A673 (cell line): Measurements from ENCODE around the gene KDF1. TPM values are rescaled to one million over a fixed set of nuclear protein-coding genes. Genes with fewer than 3 reads are reported as not detected.

Experiments used
- BruUV-seq: library from RNA; stranded (reverse); fragments of 400-500 nt; replicated peaks from 2 replicates; lab custom pipeline; 2021; lab: Mats Ljungman, UMichigan
- CTCF ChIA-PET: fragments of 300-600 bp; sonication (Branson Sonifier 250); formaldehyde crosslinking; loops from one replicate; lab custom pipeline; 2022; ENCODE audit warnings: antibody characterized with exemption; lab: Charles Lee
- POLR2A ChIA-PET: fragments of 300-600 bp; sonication (Branson Sonifier 250); formaldehyde crosslinking; loops from one replicate; lab custom pipeline; 2022; ENCODE audit warnings: antibody characterized with exemption; ENCODE audit not compliant: low non-redundant PET; lab: Charles Lee
- DNase-seq: peaks from one replicate; pipeline ENCODE4 v3.0.0-alpha.2; 2015; ENCODE audit warnings: low spot score
- H3K27ac ChIP-seq: fragments of 200-600 bp; sonication (generic); 2 replicates; pipeline ENCODE4 v1.5.1; 2016; ENCODE audit warnings: mixed run types, low read depth, mild to moderate bottlenecking, mixed read lengths, antibody characterized with exemption, low read length; ENCODE audit not compliant: poor library complexity, severe bottlenecking
- H3K27me3 ChIP-seq: fragments of 200-600 bp; sonication (generic); replicated peaks from 2 replicates; pipeline ENCODE4 v1.6.1; 2017; ENCODE audit warnings: mixed run types, low read depth, mild to moderate bottlenecking, mixed read lengths, antibody characterized with exemption, low read length; ENCODE audit not compliant: insufficient read depth, poor library complexity
- H3K36me3 ChIP-seq: fragments of 200-600 bp; sonication (generic); 2 replicates; pipeline ENCODE4 v1.6.1; 2016; ENCODE audit warnings: mixed run types, mild to moderate bottlenecking, mixed read lengths, antibody characterized with exemption, low read length; ENCODE audit not compliant: insufficient read depth, poor library complexity, severe bottlenecking
- H3K4me1 ChIP-seq: fragments of 200-600 bp; sonication (generic); 2 replicates; pipeline ENCODE4 v1.6.1; 2017; ENCODE audit warnings: mixed run types, mild to moderate bottlenecking, mixed read lengths, antibody characterized with exemption, low read length; ENCODE audit not compliant: insufficient read depth, poor library complexity, severe bottlenecking
- H3K4me3 ChIP-seq: fragments of 200-600 bp; sonication (generic); 2 replicates; pipeline ENCODE4 v1.5.1; 2016; ENCODE audit warnings: low read depth, mixed run types, mild to moderate bottlenecking, mixed read lengths, low read length; ENCODE audit not compliant: poor library complexity, severe bottlenecking
- H3K9me3 ChIP-seq: fragments of 200-600 bp; sonication (generic); 2 replicates; pipeline ENCODE4 v1.6.1; 2016; ENCODE audit warnings: mixed run types, low read depth, mild to moderate bottlenecking, mixed read lengths, antibody characterized with exemption, low read length; ENCODE audit not compliant: poor library complexity, severe bottlenecking
- CTCF ChIP-seq: fragments of 300-800, 200-600 bp; sonication (generic); conservative IDR thresholded peaks from 2 replicates; pipeline ENCODE4 v1.5.1; 2017; ENCODE audit warnings: low read depth, mild to moderate bottlenecking, antibody characterized with exemption, low read length, moderate library complexity, mixed read lengths
- EZH2 ChIP-seq: fragments of 200-600 bp; sonication (generic); IDR thresholded peaks from 2 replicates; pipeline ENCODE4 v1.6.1; 2017; ENCODE audit warnings: borderline replicate concordance, low read depth, mild to moderate bottlenecking, mixed read lengths, antibody characterized with exemption, low read length; ENCODE audit not compliant: poor library complexity, severe bottlenecking
- intact Hi-C: fragments of 100-400 bp; cut with micrococcal nuclease; formaldehyde crosslinking; loops from one replicate; pipeline ENCODE4 v1.10.0; 2022; ENCODE audit not compliant: unreplicated experiment
- total RNA-seq: library from RNA; stranded (reverse); gene quantifications from 2 replicates; pipeline ENCODE4 v1.2.3, GENCODE V29; 2021

Gene KDF1
- total RNA-seq, 1 experiment from 2014 or later, result not detected

GRCh38 chr1:26978901-26979300 is 18.6 kb upstream of the KDF1 start:
- no peaks in the 10 kb centered on the region for H3K27me3 ChIP-seq
- H3K9me3 ChIP-seq, result no peaks in the 10 kb centered on the region
- no peaks in the 10 kb centered on the region for H3K4me1 ChIP-seq
- H3K36me3 ChIP-seq, result no peaks in the 10 kb centered on the region
- TF ChIP-seq CTCF, result no peak
- no peak for TF ChIP-seq EZH2
- CTCF ChIA-PET, result no interaction called here
- no peak for DNase-seq
- no TSS peak for BruUV-seq
- H3K4me3 ChIP-seq, result no peak overlapping the region
- POLR2A ChIA-PET, result no interaction called here
- H3K27ac ChIP-seq, result no peak overlapping the region
- intact Hi-C loops, result no loop called here

GRCh38 chr1:26976621-26977510 is 16.6 kb upstream of the KDF1 start:
- BruUV-seq, result no TSS peak
- no peaks in the 10 kb centered on the region for H3K4me1 ChIP-seq
- ChIA-PET POLR2A (no interaction called here), CTCF (no interaction called here)
- H3K9me3 ChIP-seq, result no peaks in the 10 kb centered on the region
- TF ChIP-seq EZH2 (no peak), CTCF (no peak)
- H3K27ac ChIP-seq, result no peak overlapping the region
- no peaks in the 10 kb centered on the region for H3K27me3 ChIP-seq
- DNase-seq, result no peak
- H3K4me3 ChIP-seq, result no peak overlapping the region
- no peaks in the 10 kb centered on the region for H3K36me3 ChIP-seq
- intact Hi-C loops, result no loop called here

- ChIA-PET POLR2A (no interaction called here), CTCF (no interaction called here)
- no TSS peak for BruUV-seq
- TF ChIP-seq EZH2, result no peak
- no peak for TF ChIP-seq CTCF
- Histone ChIP-seq H3K27ac (no peak overlapping the region), H3K4me1 (no peaks in the 10 kb centered on the region), H3K9me3 (no peaks in the 10 kb centered on the region), H3K27me3 (peaks cover 5% of the 10 kb centered on the region), H3K4me3 (no peak overlapping the region), H3K36me3 (no peaks in the 10 kb centered on the region)
- DNase-seq, result no peak
- intact Hi-C loops, result no loop called here
These were observed 12.6 kb upstream of the KDF1 start for GRCh38 chr1:26972821-26973220.
